8988T (cell line): ENCODE data around the gene CD109.
"Not testable (repeated sequence)": the region's sequence is repeated elsewhere in the genome, so short reads cannot be mapped to it uniquely, and the experiment has no call there.

Experiments
- DNase-seq: peaks from one replicate; pipeline ENCODE4 v3.0.0; 2011

CD109 gene

DNA sequence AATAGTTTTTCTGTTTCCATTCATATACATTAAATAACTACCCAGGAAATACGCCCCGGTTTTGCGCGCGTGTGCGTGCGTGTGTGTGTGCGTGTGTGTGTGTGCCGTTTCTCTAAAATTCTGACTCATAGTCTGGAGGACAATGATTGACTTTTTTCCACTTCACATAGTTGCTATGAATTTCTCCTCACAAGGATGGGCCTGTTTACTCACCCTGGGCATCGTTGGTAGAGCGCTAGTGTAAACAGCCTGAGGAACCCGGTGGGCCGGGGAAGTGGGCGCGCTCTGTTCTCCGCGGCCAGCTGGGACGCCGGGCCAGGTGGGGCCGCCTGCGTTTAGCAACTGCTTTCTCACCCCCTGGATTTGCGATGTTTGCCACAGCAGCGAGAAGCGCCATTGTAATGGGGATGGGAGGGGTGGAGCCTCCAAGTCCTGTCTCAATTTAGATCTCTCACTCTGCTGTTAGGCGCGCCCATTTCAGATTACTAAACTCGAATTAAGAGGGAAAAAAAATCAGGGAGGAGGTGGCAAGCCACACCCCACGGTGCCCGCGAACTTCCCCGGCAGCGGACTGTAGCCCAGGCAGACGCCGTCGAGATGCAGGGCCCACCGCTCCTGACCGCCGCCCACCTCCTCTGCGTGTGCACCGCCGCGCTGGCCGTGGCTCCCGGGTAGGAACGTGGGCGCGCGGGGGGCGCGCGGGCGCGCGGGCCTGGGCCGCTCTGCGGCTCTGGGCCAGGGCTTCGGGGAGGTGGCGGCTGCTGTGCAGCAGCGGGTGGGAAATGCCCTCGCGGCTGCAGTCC lies at the start of gene CD109:
Gene CD109, plus strand, starts transcription at position 585 of the 803 bp plus-strand sequence. Its CDS starts 13 bp downstream, at position 598.
- no peak for DNase-seq

GRCh38 chr6:73648166-73648565 lies 47.8 kb upstream of the CD109 start:
- DNase-seq = no peak

DNA sequence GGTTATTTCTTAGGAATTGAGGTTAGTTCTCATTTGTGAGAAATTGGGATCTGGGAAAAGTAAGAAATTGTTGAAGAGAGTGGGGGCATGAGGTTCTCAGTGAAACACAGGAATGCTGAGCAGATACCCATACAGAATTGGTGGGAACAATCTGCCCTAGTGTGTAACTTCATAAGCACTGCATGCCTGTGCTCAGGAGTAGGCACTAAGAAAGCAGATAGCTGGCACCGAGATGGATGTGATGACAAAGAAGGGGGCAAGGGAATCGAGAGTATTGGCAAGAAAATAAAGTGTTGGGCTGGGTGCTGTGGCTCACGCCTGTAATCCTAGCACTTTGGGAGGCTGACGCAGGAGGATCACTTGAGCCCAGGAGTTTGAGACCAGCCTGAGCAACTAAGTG lies 46.2 kb upstream of the CD109 start:
- no peak for DNase-seq

DNA sequence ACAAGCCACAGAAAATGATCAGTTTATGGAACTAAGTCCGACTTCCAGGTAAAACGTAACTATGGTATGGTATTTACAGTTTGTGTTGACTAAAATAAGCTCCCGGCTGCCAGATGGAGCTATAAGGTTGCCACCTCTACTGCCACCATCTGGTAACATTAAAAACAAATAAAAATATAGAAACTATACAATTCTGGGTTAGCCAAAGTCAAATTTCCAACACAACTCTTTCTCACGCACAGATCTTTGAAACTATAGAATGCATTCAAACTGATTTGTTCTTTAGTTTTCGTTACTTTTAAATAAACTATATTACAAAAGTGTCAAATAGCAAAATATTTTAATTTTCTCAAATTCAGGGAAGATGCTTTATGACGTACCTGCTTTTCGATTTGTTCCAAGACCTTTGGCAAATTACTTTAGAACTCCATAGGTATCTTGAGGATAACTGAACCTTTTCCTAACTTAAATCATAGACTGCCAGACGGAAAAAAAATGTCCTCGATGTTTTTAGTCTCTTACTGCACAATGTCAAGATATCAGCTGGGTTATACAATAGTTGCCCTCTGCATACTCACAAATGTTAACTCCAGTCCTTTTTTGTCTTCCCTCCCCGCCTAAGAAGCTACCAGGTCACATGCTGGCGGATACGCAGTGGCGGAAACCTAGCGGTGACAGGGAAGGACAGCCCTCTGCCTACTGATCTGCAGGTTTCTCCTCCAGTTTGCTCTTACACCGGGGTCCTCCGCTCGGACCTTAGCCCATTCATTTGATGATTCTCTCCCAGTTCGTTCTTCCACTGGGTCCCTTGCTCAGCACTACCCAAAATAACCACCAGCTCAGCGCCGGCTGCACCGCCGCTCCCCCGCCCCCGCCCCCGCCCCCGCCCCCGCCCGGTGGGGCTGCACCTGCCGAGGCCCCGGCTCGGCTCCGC lies 43.1 kb upstream of the CD109 start:
- DNase-seq = peak; percentile 56

GRCh38 chr6:73653571-73654424 lies 42.2 kb upstream of the CD109 start, which contains the start of gene SLC17A5:
TSS of gene SLC17A5 (minus strand) at chr6:73653992. CDS start at chr6:73653886, 106 bp downstream.
- peak; percentile 81 for DNase-seq

DNA sequence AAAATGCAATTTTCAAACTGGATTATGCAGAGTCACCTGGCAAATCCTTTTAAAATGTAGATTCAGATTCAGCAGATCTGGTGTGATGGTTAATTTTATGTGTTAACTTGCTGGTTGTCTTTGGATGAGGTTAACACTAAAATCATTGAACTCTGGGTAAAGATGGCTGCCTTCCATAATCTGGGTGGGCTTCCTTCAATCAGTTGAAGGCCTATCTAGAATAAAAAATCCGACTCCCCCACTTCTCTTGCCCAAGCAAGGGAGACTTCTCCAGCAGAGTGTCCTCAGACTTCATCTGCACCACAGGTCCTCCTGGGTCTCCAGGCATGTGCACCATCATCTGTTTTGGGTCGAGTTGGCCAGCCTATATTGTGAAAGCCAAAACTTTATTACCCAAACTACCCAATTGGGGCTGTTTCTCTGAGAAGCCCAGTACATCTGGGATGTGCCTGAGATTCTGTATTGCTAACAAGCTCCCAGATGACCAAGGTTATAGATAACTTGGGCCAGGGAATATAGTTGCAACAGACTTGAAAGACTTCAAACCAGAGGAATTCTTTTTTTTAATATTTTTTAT lies 40.6 kb upstream of the CD109 start:
- no peak for DNase-seq

DNA sequence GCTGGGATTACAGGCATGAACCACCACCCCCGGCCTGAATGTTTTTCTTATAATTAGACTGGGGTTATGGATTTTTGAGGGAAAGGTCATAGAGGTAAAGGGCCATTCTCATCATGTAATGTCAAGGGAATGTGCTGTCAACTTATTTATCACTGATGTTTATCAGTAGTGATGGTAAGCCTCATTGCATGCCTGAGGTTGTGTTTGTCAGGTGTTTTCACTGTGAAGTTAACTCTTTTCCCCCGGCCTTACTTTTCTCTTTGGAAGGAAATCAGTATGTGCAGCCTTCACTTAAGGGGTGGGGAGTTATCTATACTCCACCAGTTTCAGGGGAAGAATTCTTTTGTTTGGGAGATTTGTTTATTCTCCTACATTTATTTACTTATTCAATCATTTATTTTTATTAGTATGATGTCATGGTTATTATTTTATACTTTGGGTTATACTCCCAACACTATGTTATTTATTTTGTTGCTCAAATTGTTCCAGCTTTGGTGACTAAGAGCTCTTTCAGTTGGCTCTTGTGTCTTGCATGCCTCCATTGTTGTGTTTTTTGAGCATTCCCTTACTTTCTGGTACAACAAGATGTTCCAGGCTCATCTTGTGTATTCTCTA lies 39.4 kb upstream of the CD109 start:
- DNase-seq = no peak

- DNase-seq = no peak
These were observed 38.8 kb upstream of the CD109 start for GRCh38 chr6:73657201-73657600.

GRCh38 chr6:73664701-73665100 lies 31.3 kb upstream of the CD109 start:
- DNase-seq = no peak

DNA sequence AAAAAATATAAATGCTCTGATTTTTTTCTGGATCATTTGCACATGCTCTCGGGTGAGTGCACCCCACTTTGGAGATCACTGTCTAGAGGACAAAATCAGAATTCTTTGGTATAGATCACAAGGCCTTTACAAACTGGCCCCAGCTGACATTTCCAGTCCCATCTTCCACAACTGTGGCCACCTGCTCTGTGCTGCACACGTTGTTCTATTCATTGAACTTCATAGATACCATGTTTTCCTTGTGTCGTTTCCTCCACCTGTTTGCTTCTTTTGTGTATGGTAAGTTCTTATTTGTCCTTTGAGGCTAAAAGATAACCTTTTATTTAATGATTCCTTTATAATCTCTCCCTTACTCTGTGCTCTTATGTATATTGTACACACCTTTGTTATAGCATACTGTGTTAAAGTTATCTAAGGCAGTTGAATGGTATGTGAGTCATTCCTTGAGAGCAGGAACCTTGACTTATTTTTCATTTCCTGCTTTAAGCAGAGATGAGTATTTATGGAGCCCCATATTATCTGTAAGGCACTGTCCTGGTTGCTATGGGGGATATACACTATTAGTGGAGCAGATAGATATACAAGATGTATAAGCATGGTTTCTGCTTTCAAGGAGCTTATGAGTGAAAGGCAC lies 30.2 kb upstream of the CD109 start:
- no peak for DNase-seq

- no peak for DNase-seq
These were observed 29.6 kb upstream of the CD109 start for GRCh38 chr6:73666393-73666792.

DNA sequence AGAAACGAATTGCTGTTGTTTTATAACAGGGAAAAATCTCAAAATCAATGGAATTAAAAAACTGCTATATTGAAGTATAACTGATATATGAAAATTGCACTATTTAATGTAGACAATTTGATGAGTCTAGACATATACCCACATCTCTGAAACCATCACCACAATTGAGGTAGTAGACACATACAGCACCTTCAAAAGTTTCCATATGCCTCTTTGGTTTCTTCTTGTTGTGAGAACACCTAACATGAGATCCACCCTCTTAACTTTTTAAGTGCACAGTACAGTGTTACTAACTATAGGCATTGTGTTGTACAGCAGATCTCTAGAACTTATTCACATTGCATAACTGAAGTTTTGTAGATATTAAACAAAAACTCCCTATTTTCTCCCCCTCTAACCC lies 28.2 kb upstream of the CD109 start:
- no peak for DNase-seq

DNA sequence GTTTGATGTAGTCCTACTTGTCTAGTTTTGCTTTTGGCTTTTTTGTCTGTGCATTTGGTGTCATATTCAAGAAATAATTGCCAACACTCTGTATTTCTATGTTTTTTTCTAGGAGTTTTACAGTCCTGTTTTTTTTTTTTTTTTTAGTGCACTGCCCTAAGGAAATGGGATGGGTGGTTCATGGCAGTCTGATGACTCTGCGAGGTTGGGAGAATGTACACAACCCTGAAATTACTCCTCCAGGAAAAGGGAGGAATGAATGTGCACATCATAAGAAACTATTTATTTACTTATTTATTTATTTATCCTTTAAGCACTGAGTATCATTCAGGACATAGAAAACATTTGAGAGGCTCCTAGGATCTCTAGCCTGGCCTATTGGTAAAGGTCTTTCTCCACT lies 27.0 kb upstream of the CD109 start:
- DNase-seq = no peak

DNA sequence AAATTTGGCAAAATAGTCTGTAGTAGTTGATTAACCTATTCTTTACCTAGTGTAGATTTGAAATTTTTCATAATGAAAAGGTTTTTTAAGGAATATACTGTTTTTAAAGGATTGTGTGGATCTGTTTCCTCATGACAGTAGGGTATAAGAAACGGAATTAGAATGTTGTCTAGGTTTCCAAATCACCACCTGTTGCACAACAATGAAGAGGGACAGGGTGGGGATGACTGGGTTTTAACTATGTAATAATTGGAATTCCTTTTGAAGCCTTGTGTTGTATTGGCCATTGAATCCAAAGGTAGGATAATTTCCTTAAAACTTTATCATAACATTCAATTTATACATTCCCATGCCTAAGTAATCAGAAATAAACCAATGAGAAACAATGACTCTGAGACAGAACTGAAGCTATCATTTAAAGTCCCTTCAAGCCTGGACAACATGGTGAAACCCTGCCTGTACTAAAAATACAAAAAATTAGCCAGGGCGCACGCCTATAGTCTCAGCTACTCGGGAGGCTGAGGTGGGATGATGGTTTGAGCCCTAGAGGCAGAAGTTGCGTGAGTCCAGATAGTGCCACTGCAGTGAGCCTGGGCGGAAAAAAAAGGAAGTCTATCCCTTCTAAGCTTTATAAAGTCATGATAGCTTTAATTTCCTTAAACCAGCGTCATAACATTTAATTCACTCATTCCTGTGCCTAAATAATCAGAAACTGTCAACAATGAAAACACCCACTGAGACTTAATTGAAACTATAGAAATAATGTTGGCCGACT lies 23.9 kb upstream of the CD109 start:
- DNase-seq = no peak

GRCh38 chr6:73675466-73676098 lies 20.4 kb upstream of the CD109 start:
- DNase-seq = no peak

DNA sequence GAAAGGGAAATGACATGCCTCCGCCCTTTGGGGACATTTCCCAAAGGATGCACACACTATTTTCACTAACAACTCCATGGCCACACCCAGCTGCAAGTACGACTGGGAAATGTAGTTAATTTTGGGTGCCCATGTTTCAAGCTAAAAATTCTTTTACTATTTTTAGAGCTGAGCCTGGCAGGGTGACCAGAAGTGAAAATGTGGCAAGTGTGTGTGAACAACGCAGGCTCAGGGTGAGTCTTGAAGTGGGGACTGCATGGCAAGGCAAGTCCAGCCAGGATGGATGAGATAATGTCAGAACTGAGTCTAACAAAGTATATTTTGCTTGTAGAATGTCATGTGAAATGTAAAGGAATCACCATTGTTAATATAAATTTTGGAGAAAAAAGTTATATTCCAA lies 17.0 kb upstream of the CD109 start:
- DNase-seq = no peak

- DNase-seq = not testable (repeated sequence)
These were observed 16.2 kb upstream of the CD109 start for GRCh38 chr6:73679846-73680245.

DNA sequence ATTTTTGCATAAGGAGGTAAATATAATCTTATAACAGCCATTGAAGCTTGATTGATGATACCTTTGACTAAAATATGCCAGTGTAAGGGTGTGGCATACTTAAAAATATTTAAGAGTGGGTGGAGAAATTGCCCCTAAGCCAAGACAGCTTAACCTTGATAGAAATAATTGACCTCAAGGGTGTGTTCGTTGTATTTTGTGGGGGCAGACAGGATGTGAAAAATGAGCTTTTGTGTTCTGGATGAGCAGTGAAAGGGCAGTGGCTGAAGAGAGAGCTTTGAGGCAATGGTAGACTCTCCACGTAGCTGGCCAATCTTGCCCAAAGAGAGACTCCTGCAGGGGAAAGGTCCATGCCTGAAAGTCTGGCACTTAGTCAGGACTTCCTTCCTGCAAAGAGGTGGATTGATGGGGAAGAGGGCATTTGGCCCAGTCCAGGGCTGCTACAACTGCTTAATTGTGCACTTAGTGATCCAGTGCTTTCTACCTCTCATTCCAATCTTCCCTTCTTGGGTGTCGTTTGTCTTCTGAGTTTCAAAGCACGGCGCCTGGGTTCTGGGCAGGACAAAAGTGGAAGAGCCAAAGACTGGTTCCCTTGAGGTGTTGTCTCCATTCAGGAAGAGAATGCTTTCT lies 15.6 kb upstream of the CD109 start:
- no peak for DNase-seq

GRCh38 chr6:73683574-73683973 lies 12.4 kb upstream of the CD109 start:
- not testable (repeated sequence) for DNase-seq

DNA sequence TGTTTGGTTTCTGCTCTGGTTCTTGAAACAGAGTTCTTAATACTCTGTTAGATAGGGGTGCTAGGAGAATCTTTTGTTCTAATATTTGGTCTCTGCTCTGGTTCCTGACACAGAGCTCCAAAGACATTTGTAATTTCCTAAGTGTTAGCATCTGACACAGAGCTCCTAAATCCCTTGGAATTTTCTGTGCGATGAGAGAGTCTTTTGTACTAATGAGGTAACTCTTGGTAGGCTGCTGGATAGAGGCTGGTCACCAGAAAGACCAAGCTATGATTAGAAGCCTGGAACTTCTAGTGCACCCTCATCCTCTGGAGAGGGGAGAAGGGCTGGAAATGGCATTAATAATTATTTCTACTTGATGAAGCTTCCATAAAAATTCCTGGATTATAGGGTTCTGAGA lies 7.7 kb upstream of the CD109 start:
- no peak for DNase-seq
